Stimulated activated memory B cell treated with anti-CD40 and anti-IgM and Interleukin-4, amounts not matched to agents 10 μg/mL and 1 μg/mL and 100 μg/mL, for 72 hours (primary cell): ENCODE results near the gene ANKRD33B.

ENCODE experiments used
- ATAC-seq: fragments of 150-1000 bp; cut with Tn5 transposase; 2 replicates; pipeline ENCODE4 v1.10.0; 2021
- H3K27ac Mint-ChIP-seq: one replicate; pipeline ENCODE4 v1.8.0; 2022; ENCODE audit warnings: mild to moderate bottlenecking, mixed read lengths
- H3K27me3 Mint-ChIP-seq: one replicate; pipeline ENCODE4 v1.8.0; 2022; ENCODE audit warnings: mixed read lengths
- H3K36me3 Mint-ChIP-seq: one replicate; pipeline ENCODE4 v1.8.0; 2022; ENCODE audit warnings: mixed read lengths
- H3K4me1 Mint-ChIP-seq: one replicate; pipeline ENCODE4 v1.8.0; 2022; ENCODE audit warnings: mixed read lengths
- H3K4me3 Mint-ChIP-seq: one replicate; pipeline ENCODE4 v1.8.0; 2022; ENCODE audit warnings: mild to moderate bottlenecking, moderate library complexity, mixed read lengths
- H3K9me3 Mint-ChIP-seq: one replicate; pipeline ENCODE4 v1.8.0; 2022; ENCODE audit warnings: mixed read lengths

Gene ANKRD33B

GRCh38 chr5:10674582-10674981 is 110.7 kb downstream of the ANKRD33B start:
- ATAC-seq = peak; percentile 53
- H3K27ac Mint-ChIP-seq = no peak overlapping the region
- H3K4me1 Mint-ChIP-seq = no peaks in the 10 kb centered on the region
- H3K9me3 Mint-ChIP-seq = no peaks in the 10 kb centered on the region
- peaks cover 22% of the 10 kb centered on the region for H3K36me3 Mint-ChIP-seq
- no peak overlapping the region for H3K4me3 Mint-ChIP-seq
- no peaks in the 10 kb centered on the region for H3K27me3 Mint-ChIP-seq

DNA sequence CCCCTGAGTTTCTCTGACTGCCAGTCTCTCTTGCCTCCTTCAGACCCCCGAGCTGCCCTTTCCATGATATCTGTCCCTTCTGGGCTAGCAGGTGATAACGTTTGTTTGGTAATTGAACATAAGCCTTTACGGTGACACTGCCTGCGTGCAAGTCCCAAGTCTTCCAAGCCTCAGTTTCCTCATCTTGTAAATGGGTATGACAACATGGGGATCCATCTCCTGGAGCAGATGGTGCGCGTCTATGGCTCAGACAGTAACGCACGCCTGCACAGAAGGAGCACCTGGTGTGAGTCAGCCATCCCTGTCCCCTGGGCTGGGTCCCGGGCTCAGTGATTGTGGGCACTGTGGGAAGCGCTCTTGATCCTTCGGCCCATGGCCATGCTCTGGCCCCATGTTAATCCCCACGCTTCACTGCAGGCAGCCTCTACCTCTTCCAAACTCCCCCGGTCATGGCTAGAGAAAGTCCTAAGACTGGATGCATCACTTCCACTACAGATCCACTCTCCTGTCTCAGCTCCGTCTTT is 111.4 kb downstream of the ANKRD33B start:
- no peak for ATAC-seq
- Mint-ChIP-seq H3K27ac (no peak overlapping the region), H3K9me3 (no peaks in the 10 kb centered on the region), H3K4me1 (no peaks in the 10 kb centered on the region), H3K27me3 (no peaks in the 10 kb centered on the region), H3K36me3 (peaks cover 29% of the 10 kb centered on the region), H3K4me3 (no peak overlapping the region)

- Mint-ChIP-seq H3K27ac (no peak overlapping the region), H3K27me3 (no peaks in the 10 kb centered on the region), H3K36me3 (peaks cover 39% of the 10 kb centered on the region), H3K4me1 (no peaks in the 10 kb centered on the region), H3K4me3 (no peak overlapping the region), H3K9me3 (no peaks in the 10 kb centered on the region)
- no peak for ATAC-seq
Measured at GRCh38 chr5:10676224-10676623, 112.4 kb downstream of the ANKRD33B start.

GRCh38 chr5:10676946-10677345 is 113.1 kb downstream of the ANKRD33B start:
- Mint-ChIP-seq H3K4me1 (no peaks in the 10 kb centered on the region), H3K27me3 (no peaks in the 10 kb centered on the region), H3K4me3 (no peak overlapping the region), H3K27ac (no peak overlapping the region), H3K36me3 (peaks cover 46% of the 10 kb centered on the region), H3K9me3 (no peaks in the 10 kb centered on the region)
- no peak for ATAC-seq

- no peaks in the 10 kb centered on the region for H3K27me3 Mint-ChIP-seq
- no peaks in the 10 kb centered on the region for H3K9me3 Mint-ChIP-seq
- no peak overlapping the region for H3K4me3 Mint-ChIP-seq
- no peak for ATAC-seq
- H3K27ac Mint-ChIP-seq = no peak overlapping the region
- peaks cover 5% of the 10 kb centered on the region for H3K4me1 Mint-ChIP-seq
- peaks cover 52% of the 10 kb centered on the region for H3K36me3 Mint-ChIP-seq
Measured at GRCh38 chr5:10677533-10677932, 113.7 kb downstream of the ANKRD33B start.

GRCh38 chr5:10678244-10678643 is 114.4 kb downstream of the ANKRD33B start:
- Mint-ChIP-seq H3K9me3 (no peaks in the 10 kb centered on the region), H3K27me3 (no peaks in the 10 kb centered on the region), H3K4me3 (no peak overlapping the region), H3K4me1 (peaks cover 7% of the 10 kb centered on the region), H3K27ac (no peak overlapping the region), H3K36me3 (peaks cover 59% of the 10 kb centered on the region)
- no peak for ATAC-seq

GRCh38 chr5:10679336-10679988 is 115.6 kb downstream of the ANKRD33B start:
- no peak overlapping the region for H3K4me3 Mint-ChIP-seq
- ATAC-seq = no peak
- peaks cover 63% of the 10 kb centered on the region for H3K36me3 Mint-ChIP-seq
- peaks cover 15% of the 10 kb centered on the region for H3K4me1 Mint-ChIP-seq
- no peak overlapping the region for H3K27ac Mint-ChIP-seq
- no peaks in the 10 kb centered on the region for H3K9me3 Mint-ChIP-seq
- no peaks in the 10 kb centered on the region for H3K27me3 Mint-ChIP-seq

DNA sequence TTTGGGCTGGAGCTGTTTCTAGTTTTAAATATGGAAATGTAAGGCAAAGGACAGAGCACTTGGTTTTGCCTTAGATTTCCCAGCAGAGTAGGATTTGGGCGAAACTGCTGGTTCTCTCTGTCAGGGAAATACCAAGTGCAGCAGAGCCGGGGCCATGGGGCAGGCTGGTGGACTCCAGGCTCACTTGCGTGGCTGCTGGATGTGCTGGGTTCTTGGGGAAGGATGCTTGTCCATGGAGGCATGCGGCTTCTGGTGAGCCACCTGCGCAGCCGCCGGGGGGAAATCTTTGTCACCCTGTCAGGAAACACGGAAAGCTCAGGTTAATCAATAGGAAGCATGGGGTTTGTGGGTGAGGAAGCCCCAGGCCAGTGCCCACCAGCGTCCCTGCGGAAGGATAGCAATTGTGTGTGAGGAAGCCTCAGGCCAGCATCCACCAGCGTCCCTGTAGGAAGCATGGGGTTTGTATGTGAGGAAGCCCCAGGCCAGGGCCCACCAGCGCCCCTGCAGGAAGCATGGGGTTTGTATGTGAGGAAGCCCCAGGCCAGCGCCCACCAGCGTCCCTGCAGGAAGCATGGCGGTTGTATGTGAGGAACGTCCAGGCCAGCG is 117.1 kb downstream of the ANKRD33B start:
- Mint-ChIP-seq H3K36me3 (peaks cover 70% of the 10 kb centered on the region), H3K4me1 (peaks cover 31% of the 10 kb centered on the region), H3K27me3 (no peaks in the 10 kb centered on the region), H3K9me3 (no peaks in the 10 kb centered on the region), H3K27ac (no peak overlapping the region), H3K4me3 (no peak overlapping the region)
- no peak for ATAC-seq

- H3K36me3 Mint-ChIP-seq = peaks cover 75% of the 10 kb centered on the region
- no peaks in the 10 kb centered on the region for H3K27me3 Mint-ChIP-seq
- H3K9me3 Mint-ChIP-seq = no peaks in the 10 kb centered on the region
- no peak overlapping the region for H3K4me3 Mint-ChIP-seq
- ATAC-seq = no peak
- peak overlapping the region; percentile 20 for H3K27ac Mint-ChIP-seq
- H3K4me1 Mint-ChIP-seq = peaks cover 36% of the 10 kb centered on the region
Measured at GRCh38 chr5:10681731-10682679, 118.1 kb downstream of the ANKRD33B start.

DNA sequence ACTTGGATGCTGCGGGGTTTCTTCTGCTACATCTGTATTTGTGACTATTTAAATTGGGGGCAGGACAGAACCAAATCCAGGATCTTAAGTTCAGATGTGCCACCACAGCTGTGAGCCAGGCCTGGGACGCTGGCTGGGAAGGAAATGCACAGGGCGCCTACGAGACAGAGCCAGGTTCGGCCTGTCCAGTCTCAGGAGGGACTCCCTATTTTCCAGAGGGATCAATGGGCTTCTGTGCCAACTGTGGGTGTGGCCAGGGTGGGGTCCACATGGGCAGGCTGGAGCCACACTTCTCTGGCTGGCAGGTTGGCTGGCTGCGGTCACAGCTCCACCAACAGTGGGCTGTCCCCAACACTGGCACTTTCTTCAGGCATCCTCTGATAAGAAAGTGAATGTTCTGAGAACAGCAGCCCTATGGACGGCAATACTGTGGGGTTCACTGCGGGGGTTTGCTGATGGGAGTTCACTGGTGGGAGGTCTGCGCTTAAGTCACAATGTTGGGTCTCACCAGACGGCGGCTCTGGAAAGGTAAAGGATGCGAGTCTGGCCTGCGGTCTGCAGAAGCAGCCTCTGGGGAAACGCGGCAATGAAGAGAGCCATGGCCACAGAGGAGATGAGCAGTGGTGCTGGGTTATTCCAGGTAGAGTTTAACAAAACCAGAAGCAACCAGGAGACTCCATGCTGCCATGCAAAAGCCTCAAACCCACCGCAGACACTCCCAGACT is 119.1 kb downstream of the ANKRD33B start:
- no peak for ATAC-seq
- H3K4me1 Mint-ChIP-seq = peaks cover 36% of the 10 kb centered on the region
- peak overlapping the region; percentile 85 for H3K27ac Mint-ChIP-seq
- H3K27me3 Mint-ChIP-seq = no peaks in the 10 kb centered on the region
- peaks cover 71% of the 10 kb centered on the region for H3K36me3 Mint-ChIP-seq
- no peaks in the 10 kb centered on the region for H3K9me3 Mint-ChIP-seq
- H3K4me3 Mint-ChIP-seq = no peak overlapping the region

GRCh38 chr5:10684303-10685086 is 120.6 kb downstream of the ANKRD33B start:
- Mint-ChIP-seq H3K27me3 (no peaks in the 10 kb centered on the region), H3K4me3 (peak overlapping the region; percentile 27), H3K27ac (peak overlapping the region; percentile 85), H3K36me3 (peaks cover 70% of the 10 kb centered on the region), H3K4me1 (peaks cover 42% of the 10 kb centered on the region), H3K9me3 (no peaks in the 10 kb centered on the region)
- peak; percentile 84 for ATAC-seq

DNA sequence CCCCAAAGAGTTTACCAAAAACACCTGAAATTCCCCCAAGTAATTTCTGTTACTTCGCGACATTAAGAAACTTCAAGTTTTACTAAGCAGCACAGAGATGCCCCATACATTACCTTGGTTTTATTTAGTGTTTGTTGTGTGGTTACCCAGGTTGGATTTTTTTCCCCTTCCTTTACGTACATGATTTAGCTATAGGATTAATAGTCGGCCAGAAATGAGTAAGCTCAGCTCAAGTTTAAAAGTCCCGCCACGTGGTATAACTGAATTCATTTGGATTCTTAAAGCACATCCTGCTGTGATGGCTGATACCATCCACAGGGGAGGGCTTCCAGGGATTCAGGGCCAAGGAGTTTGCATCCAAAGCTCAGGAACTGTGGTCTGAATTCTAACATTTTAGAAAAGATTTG is 121.2 kb downstream of the ANKRD33B start:
- no peaks in the 10 kb centered on the region for H3K27me3 Mint-ChIP-seq
- peak; percentile 82 for ATAC-seq
- peaks cover 65% of the 10 kb centered on the region for H3K36me3 Mint-ChIP-seq
- H3K27ac Mint-ChIP-seq = peak overlapping the region; percentile 85
- peaks cover 46% of the 10 kb centered on the region for H3K4me1 Mint-ChIP-seq
- H3K9me3 Mint-ChIP-seq = no peaks in the 10 kb centered on the region
- peak overlapping the region; percentile 27 for H3K4me3 Mint-ChIP-seq

GRCh38 chr5:10686890-10687289 is 123.0 kb downstream of the ANKRD33B start:
- Mint-ChIP-seq H3K4me3 (no peak overlapping the region), H3K4me1 (peaks cover 52% of the 10 kb centered on the region), H3K27ac (no peak overlapping the region), H3K9me3 (no peaks in the 10 kb centered on the region), H3K27me3 (no peaks in the 10 kb centered on the region), H3K36me3 (peaks cover 52% of the 10 kb centered on the region)
- no peak for ATAC-seq

DNA sequence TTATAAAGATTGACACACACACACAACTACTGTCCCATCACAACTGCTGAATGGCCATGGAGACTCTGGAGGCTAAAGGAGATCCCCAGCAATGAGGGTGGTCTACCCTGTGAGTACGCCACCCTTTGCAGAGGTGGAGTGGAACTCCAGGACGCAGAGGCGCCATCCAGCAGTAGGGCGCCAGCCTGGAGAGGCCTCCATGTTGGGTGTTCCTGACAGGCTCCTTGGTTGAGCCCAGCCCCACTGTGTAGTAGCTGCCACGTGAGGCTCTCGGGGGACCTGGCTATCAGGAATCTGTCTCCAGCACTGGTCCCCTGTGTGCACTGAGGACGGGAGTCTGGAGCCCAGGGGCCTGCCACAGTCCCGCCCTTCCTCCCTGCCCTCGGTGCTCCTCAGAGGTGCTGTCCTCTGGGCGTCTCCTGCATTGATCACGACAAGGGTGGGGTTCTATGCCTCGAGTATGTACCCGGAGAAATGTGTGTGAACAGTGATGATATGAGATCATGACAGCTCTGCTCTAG is 124.8 kb downstream of the ANKRD33B start:
- peak overlapping the region; percentile 64 for H3K27ac Mint-ChIP-seq
- H3K36me3 Mint-ChIP-seq = peaks cover 39% of the 10 kb centered on the region
- no peak overlapping the region for H3K4me3 Mint-ChIP-seq
- no peak for ATAC-seq
- no peaks in the 10 kb centered on the region for H3K27me3 Mint-ChIP-seq
- peaks cover 48% of the 10 kb centered on the region for H3K4me1 Mint-ChIP-seq
- no peaks in the 10 kb centered on the region for H3K9me3 Mint-ChIP-seq
